HK-2 (cell line): ENCODE data around the gene THSD4.

Experiments used
- DNase-seq: peaks from one replicate; pipeline ENCODE4 v3.0.0-alpha.2; 2018; ENCODE audit not compliant: unreplicated experiment

The THSD4 gene

GRCh38 chr15:71808311-71809020 lies 693.2 kb downstream of the THSD4 start:
- no peak for DNase-seq

DNA sequence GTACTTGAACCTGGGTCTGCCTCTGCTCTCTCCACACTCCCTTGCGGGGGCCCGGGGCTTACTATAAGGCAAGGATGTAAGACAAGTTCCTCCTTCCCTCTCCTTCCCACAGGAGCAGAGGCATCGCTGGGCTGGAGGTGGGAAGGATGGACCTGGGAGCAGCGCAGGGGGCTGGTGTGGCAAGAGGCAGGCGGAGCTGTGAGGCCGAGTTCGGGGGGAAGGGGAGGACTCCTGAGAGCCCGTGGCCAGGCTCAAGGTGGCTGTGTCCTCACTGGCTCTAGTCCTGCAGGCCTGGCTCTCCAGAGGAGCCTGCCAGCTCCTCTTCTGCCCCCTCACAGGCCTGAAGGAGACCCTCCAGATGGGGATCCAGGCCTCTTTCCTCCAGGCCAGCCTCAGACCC lies 694.1 kb downstream of the THSD4 start:
- no peak for DNase-seq

GRCh38 chr15:71810256-71811035 lies 695.2 kb downstream of the THSD4 start, which contains the start of gene NR2E3:
Gene NR2E3, plus strand, starts transcription at chr15:71810554. Its CDS starts 190 bp downstream, at chr15:71810744.
- DNase-seq: no peak

DNA sequence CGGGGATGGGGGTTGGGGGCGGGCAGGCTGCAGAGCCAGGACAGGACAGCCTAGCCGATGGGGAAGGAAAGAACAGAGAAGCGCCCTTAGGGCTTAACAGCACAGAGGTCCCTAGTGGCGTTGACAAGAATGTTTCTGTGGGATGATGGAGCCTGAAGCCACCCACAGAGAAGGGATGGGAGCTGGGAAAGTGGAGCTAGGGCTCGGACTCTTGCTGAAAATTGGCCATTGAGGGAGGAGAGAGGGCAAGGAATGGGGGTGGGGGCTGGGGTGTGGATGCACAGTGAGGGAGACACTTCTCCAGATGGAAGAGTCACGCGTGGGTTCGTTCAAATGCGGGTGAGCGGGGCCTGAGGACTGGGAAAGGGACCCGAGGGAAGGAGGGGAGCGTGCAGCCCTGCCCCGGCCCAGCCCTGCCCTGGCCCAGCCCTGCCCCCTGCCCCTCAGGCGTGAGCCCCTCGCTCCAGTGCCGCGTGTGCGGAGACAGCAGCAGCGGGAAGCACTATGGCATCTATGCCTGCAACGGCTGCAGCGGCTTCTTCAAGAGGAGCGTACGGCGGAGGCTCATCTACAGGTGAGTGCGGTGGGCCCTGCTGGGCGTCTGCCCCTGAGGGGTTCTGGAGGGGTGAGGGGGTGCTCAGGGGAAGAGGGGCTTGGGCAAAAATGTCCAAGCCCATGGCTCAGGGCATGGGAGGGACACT lies 695.9 kb downstream of the THSD4 start:
- DNase-seq: no peak

- no peak for DNase-seq
These were observed 696.8 kb downstream of the THSD4 start for GRCh38 chr15:71811752-71812735.

- DNase-seq: no peak
These were observed 697.9 kb downstream of the THSD4 start for GRCh38 chr15:71812966-71813722.

DNA sequence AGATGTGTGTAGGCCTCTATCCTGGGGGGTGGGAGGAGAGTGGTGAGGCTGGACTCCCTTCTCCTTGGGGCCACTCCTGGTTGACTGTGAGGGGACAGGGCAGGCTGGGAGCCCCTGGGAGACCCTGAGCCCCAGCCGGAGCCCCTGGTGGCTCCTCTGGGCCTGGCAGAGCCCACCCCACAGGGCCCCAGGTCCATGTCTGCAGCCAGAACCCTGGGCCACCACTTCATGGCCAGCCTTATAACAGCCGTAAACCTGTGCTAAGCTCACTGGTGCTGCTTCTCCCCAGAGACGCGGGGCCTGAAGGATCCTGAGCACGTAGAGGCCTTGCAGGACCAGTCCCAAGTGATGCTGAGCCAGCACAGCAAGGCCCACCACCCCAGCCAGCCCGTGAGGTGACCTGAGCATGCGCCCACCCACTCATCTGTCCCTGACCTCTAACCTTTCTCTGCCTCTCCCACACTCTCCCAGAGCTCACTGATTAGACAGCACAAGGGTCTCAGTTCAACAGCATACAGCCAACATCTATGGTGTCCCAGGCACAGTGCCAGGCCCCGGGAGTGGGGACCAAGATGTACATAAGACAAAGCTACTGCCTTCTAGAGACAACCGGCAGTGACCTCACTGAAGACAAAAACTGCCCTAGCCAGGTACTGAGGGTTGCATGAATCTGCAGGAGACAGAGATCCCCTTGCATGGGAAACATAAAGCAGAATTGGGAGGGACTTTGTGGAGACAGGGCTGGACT lies 698.6 kb downstream of the THSD4 start:
- DNase-seq: no peak

- no peak for DNase-seq
These were observed 700.0 kb downstream of the THSD4 start for GRCh38 chr15:71815301-71815700.

DNA sequence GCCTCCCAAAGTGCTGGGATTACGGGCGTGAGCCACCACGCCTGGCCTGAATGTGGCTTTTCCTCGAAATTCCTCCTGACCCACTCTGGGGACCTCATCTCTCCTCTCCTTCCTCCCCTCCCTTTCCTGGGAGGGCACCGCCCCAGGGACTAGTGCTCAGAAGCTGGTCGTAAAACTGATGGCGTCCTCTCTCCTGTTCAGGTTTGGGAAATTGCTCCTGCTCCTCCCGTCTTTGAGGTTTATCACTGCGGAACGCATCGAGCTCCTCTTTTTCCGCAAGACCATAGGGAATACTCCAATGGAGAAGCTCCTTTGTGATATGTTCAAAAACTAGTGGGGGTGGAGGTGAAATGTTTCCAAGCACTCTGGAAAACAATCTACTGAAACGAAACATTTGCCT lies 702.1 kb downstream of the THSD4 start:
- DNase-seq: no peak

GRCh38 chr15:71820127-71820526 lies 704.9 kb downstream of the THSD4 start:
- DNase-seq: no peak

DNA sequence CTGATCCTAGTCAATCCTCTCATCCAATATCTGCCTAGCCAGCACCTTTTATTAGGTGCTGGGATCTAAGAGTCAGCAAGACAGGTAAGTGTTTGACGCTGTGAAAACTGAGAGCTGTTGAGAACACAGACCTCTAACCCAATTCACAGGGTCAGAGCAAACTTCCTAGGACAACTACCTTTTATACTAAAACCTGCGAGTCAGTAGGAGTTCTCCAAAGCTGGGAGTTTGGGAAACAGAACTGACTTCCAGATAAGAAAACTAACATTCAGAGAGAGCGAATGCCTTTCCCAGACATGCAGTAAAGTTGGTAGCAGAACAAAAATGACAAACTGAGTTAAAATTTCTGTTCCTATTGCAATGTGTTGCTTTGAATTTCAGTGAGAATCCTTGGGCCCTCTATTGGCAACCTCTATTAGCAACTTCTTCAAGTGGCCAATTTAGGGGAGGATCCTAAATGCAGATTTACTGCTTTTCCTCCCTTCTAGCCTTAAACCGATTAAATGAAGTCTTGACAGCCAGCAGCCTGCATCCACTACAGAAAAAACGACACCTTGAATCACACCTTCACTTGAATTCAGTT lies 706.4 kb downstream of the THSD4 start:
- DNase-seq: no peak

- no peak for DNase-seq
These were observed 707.8 kb downstream of the THSD4 start for GRCh38 chr15:71822890-71823630.

GRCh38 chr15:71823801-71824200 lies 708.5 kb downstream of the THSD4 start:
- DNase-seq: no peak

GRCh38 chr15:71825021-71825730 lies 709.9 kb downstream of the THSD4 start:
- no peak for DNase-seq

- DNase-seq: no peak
These were observed 710.9 kb downstream of the THSD4 start for GRCh38 chr15:71826196-71826595.

DNA sequence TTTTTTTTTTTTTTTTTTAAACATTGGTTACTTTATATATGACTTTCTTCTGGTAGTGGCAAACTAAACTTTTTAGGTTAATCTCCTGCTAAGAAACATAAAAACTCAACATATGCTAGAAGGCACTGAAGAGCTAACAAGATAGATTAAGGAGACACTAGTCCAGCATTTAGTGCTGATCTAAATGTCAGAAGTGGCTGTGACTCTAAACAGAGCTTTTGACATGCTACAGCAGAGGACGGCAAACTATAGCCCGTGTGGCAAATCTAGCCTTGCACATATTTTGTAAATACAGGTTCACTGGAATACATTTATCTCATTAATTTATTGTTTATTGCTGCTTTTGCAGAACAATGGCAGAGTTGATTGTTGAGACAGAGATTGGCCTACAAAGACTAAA lies 715.7 kb downstream of the THSD4 start:
- DNase-seq: no peak
